Activated CD4-positive, alpha-beta T cell treated with anti-CD3 and anti-CD28 coated beads for 36 hours (primary cell): ENCODE data around the gene CD69. TPM values are rescaled to one million over a fixed set of nuclear protein-coding genes. Genes with fewer than 3 reads are reported as not detected.

Experiments used
- ATAC-seq: fragments of 200-7000 bp; cut with Tn5 transposase; one replicate; pipeline ENCODE4 v1.10.0; 2021; ENCODE audit warnings: mild to moderate bottlenecking, moderate library complexity
- CTCF ChIA-PET: fragments of 350-600 bp; sonication (Branson Sonifier 250); formaldehyde crosslinking; loops from one replicate; lab custom pipeline; 2021; ENCODE audit warnings: antibody characterized with exemption; lab: Charles Lee
- POLR2A ChIA-PET: fragments of 350-600 bp; sonication (Branson Sonifier 250); formaldehyde crosslinking; loops from one replicate; lab custom pipeline; 2021; ENCODE audit warnings: antibody characterized with exemption, inconsistent platforms; lab: Charles Lee
- DNase-seq: peaks from one replicate; pipeline ENCODE4 v3.0.0-alpha.2; 2020
- H3K27ac Mint-ChIP-seq: one replicate; pipeline ENCODE4 v1.8.0; 2021; ENCODE audit warnings: mixed read lengths
- H3K27me3 Mint-ChIP-seq: one replicate; pipeline ENCODE4 v1.8.0; 2021; ENCODE audit warnings: mixed read lengths
- H3K36me3 Mint-ChIP-seq: one replicate; pipeline ENCODE4 v1.8.0; 2021; ENCODE audit warnings: low read depth, mixed read lengths
- H3K4me1 Mint-ChIP-seq: one replicate; pipeline ENCODE4 v1.8.0; 2021; ENCODE audit warnings: mixed read lengths
- H3K4me3 Mint-ChIP-seq: one replicate; pipeline ENCODE4 v1.8.0; 2021; ENCODE audit warnings: mild to moderate bottlenecking, moderate library complexity, mixed read lengths
- H3K9me3 Mint-ChIP-seq: one replicate; pipeline ENCODE4 v1.8.0; 2021; ENCODE audit warnings: low read depth, mixed read lengths
- intact Hi-C, 2 experiments: fragments of 100-400 bp; cut with DNase I in 1 of 2; cut with micrococcal nuclease in 1 of 2; formaldehyde crosslinking; loops; one replicate each; pipeline versions ENCODE4 v1.14.2 to v1.15.1; 2022 to 2024; cut with DNase I, micrococcal nuclease
- total RNA-seq, 2 experiments: library from RNA; stranded (reverse); gene quantifications; one replicate each; pipeline ENCODE4 v1.2.3, GENCODE V29; 2021

The CD69 gene
- 100 to 1,000 TPM in 1 of 2 experiments, 10 to 100 TPM in 1; 97.9 to 127 TPM for total RNA-seq

- peaks cover 2% of the 10 kb centered on the region for H3K9me3 Mint-ChIP-seq
These were observed at the start of gene CD69 for GRCh38 chr12:9760699-9761418. TSS of gene CD69 (minus strand) at chr12:9760901. CDS start at chr12:9760820, 81 bp downstream.

GRCh38 chr12:9809866-9810265 is 49.2 kb upstream of the CD69 start:
- H3K27ac Mint-ChIP-seq, result no peak overlapping the region
- intact Hi-C loops, result loop anchor here (2.0 to 10.0 kb wide), 4 partner anchors 45 to 195 kb away; partner anchors contain the start of gene CLEC2B (in 1 of the 2)
- H3K36me3 Mint-ChIP-seq, result no peaks in the 10 kb centered on the region
- no peak overlapping the region for H3K4me3 Mint-ChIP-seq
- CTCF ChIA-PET, result interaction anchor here (0.9 to 13.5 kb wide), 6 partner anchors 12 to 200 kb away, joined by 3 to 291 read pairs (median 6); no protein-coding TSS in a partner anchor
- peaks cover 8% of the 10 kb centered on the region for H3K27me3 Mint-ChIP-seq
- H3K4me1 Mint-ChIP-seq, result peaks cover 12% of the 10 kb centered on the region
- no peak for DNase-seq
- POLR2A ChIA-PET, result no interaction called here
- no peaks in the 10 kb centered on the region for H3K9me3 Mint-ChIP-seq
- ATAC-seq, result no peak

More at GRCh38 chr12:9760699-9761418, at the start of gene CD69:
- ChIA-PET POLR2A (interaction anchor here (0.6 to 8.2 kb wide), 21 partner anchors 8 to 1410 kb away, joined by 3 to 191 read pairs (median 5); partner anchors contain the start of genes CLEC2D and SMIM10L1), CTCF (interaction anchor here (1.0 to 22.1 kb wide), 9 partner anchors 11 to 110 kb away, joined by 3 to 804 read pairs (median 5); partner anchors contain the start of gene CLEC2D)
- Mint-ChIP-seq H3K36me3 (peaks cover 55% of the 10 kb centered on the region), H3K4me1 (peaks cover 49% of the 10 kb centered on the region), H3K4me3 (peak within 1 kb of the TSS; percentile 99), H3K27ac (peak within 1 kb of the TSS; percentile 100), H3K27me3 (no peaks in the 10 kb centered on the region)
- peak; percentile 87 for DNase-seq
- peak; percentile 55 for ATAC-seq
- intact Hi-C loops, result loop anchor here (1.0 kb wide), 7 partner anchors 9 to 113 kb away; partner anchors contain the start of gene CLEC2D (in 1 of the 2)

- Mint-ChIP-seq H3K27me3 (peaks cover 8% of the 10 kb centered on the region), H3K36me3 (no peaks in the 10 kb centered on the region), H3K4me3 (no peak overlapping the region), H3K4me1 (peaks cover 12% of the 10 kb centered on the region), H3K9me3 (no peaks in the 10 kb centered on the region), H3K27ac (no peak overlapping the region)
- ATAC-seq (no peak), DNase-seq (no peak)
- ChIA-PET POLR2A (no interaction called here), CTCF (interaction anchor here (0.9 to 13.5 kb wide), 8 partner anchors 8 to 201 kb away, joined by 3 to 291 read pairs (median 8); no protein-coding TSS in a partner anchor)
- intact Hi-C loops, result loop anchor here in 1 of 2 experiments (2.0 kb wide), 1 partner anchor 45 kb away; no protein-coding TSS in a partner anchor
These were observed 48.6 kb upstream of the CD69 start for GRCh38 chr12:9809338-9809737.

GRCh38 chr12:9808504-9808903 is 47.8 kb upstream of the CD69 start:
- ChIA-PET CTCF (interaction anchor here (0.7 to 13.5 kb wide), 6 partner anchors 9 to 87 kb away, joined by 3 to 291 read pairs (median 8); no protein-coding TSS in a partner anchor), POLR2A (interaction anchor here (0.8 to 1.2 kb wide), 2 partner anchors 48 to 50 kb away, joined by 3 read pairs; partner anchors contain the start of gene CD69)
- peaks cover 7% of the 10 kb centered on the region for H3K4me1 Mint-ChIP-seq
- no peak for DNase-seq
- intact Hi-C loops, result loop anchor here in 1 of 2 experiments (2.0 kb wide), 1 partner anchor 46 kb away; no protein-coding TSS in a partner anchor
- H3K36me3 Mint-ChIP-seq, result no peaks in the 10 kb centered on the region
- H3K27ac Mint-ChIP-seq, result no peak overlapping the region
- ATAC-seq, result peak; percentile 57
- H3K27me3 Mint-ChIP-seq, result peaks cover 8% of the 10 kb centered on the region
- no peaks in the 10 kb centered on the region for H3K9me3 Mint-ChIP-seq
- H3K4me3 Mint-ChIP-seq, result no peak overlapping the region

- Mint-ChIP-seq H3K27me3 (peaks cover 6% of the 10 kb centered on the region), H3K9me3 (no peaks in the 10 kb centered on the region), H3K27ac (no peak overlapping the region), H3K4me1 (peaks cover 5% of the 10 kb centered on the region), H3K4me3 (no peak overlapping the region), H3K36me3 (no peaks in the 10 kb centered on the region)
- ATAC-seq (no peak), DNase-seq (no peak)
- intact Hi-C loops, result no loop called here
- ChIA-PET CTCF (interaction anchor here (1.3 to 13.5 kb wide), 4 partner anchors 8 to 64 kb away, joined by 3 to 291 read pairs (median 56); no protein-coding TSS in a partner anchor), POLR2A (interaction anchor here (0.6 kb wide), 1 partner anchor 12 kb away, joined by 4 read pairs; no protein-coding TSS in a partner anchor)
These were observed 46.0 kb upstream of the CD69 start for GRCh38 chr12:9806714-9807113.

GRCh38 chr12:9805883-9806282 is 45.2 kb upstream of the CD69 start:
- no peak for ATAC-seq
- Mint-ChIP-seq H3K27me3 (peaks cover 4% of the 10 kb centered on the region), H3K4me1 (peaks cover 4% of the 10 kb centered on the region), H3K9me3 (no peaks in the 10 kb centered on the region), H3K4me3 (no peak overlapping the region), H3K36me3 (no peaks in the 10 kb centered on the region), H3K27ac (no peak overlapping the region)
- intact Hi-C loops, result no loop called here
- ChIA-PET POLR2A (no interaction called here), CTCF (interaction anchor here (1.9 to 13.5 kb wide), 3 partner anchors 8 to 63 kb away, joined by 7 to 291 read pairs (median 104); no protein-coding TSS in a partner anchor)
- no peak for DNase-seq

GRCh38 chr12:9799961-9800360 is 39.3 kb upstream of the CD69 start:
- Mint-ChIP-seq H3K4me3 (no peak overlapping the region), H3K9me3 (no peaks in the 10 kb centered on the region), H3K27ac (no peak overlapping the region), H3K4me1 (peaks cover 26% of the 10 kb centered on the region), H3K27me3 (no peaks in the 10 kb centered on the region), H3K36me3 (no peaks in the 10 kb centered on the region)
- intact Hi-C loops, result loop anchor here (5.0 kb wide), 2 partner anchors 153 to 468 kb away; no protein-coding TSS in a partner anchor
- DNase-seq, result no peak
- ChIA-PET CTCF (interaction anchor here (0.6 to 10.7 kb wide), 14 partner anchors 10 to 250 kb away, joined by 3 to 804 read pairs (median 3); partner anchors contain the start of gene CD69), POLR2A (interaction anchor here (0.9 to 6.2 kb wide), 2 partner anchors 42 to 49 kb away, joined by 4 to 191 read pairs; partner anchors contain the start of gene CD69)
- no peak for ATAC-seq

GRCh38 chr12:9797722-9798619 is 37.3 kb upstream of the CD69 start:
- Mint-ChIP-seq H3K9me3 (no peaks in the 10 kb centered on the region), H3K27ac (peak overlapping the region; percentile 92), H3K4me1 (peaks cover 42% of the 10 kb centered on the region), H3K27me3 (no peaks in the 10 kb centered on the region), H3K36me3 (no peaks in the 10 kb centered on the region), H3K4me3 (peak overlapping the region; percentile 72)
- peak; percentile 84 for ATAC-seq
- DNase-seq, result peak; percentile 81
- intact Hi-C loops, result loop anchor here (1.0 to 5.0 kb wide), 3 partner anchors 48 to 466 kb away; no protein-coding TSS in a partner anchor
- POLR2A ChIA-PET, result interaction anchor here (0.6 to 6.2 kb wide), 4 partner anchors 40 to 149 kb away, joined by 3 to 191 read pairs (median 10); partner anchors contain the start of genes CD69 and CLEC2D
- CTCF ChIA-PET, result interaction anchor here (0.6 to 10.7 kb wide), 27 partner anchors 8 to 342 kb away, joined by 3 to 804 read pairs (median 3); partner anchors contain the start of genes CD69, CLEC2A, CLEC2B and CLEC2D

- peaks cover 52% of the 10 kb centered on the region for H3K4me1 Mint-ChIP-seq
- no peak for ATAC-seq
- DNase-seq, result no peak
- H3K27ac Mint-ChIP-seq, result peak overlapping the region; percentile 92
- intact Hi-C loops, result loop anchor here (1.0 to 5.0 kb wide), 3 partner anchors 72 to 465 kb away; partner anchors contain the start of gene CLEC2B (in 1 of the 2)
- ChIA-PET CTCF (interaction anchor here (0.9 to 10.7 kb wide), 18 partner anchors 13 to 152 kb away, joined by 3 to 804 read pairs (median 4); partner anchors contain the start of genes CD69, CLEC2A and CLEC2D), POLR2A (interaction anchor here (1.1 to 6.2 kb wide), 3 partner anchors 39 to 126 kb away, joined by 9 to 191 read pairs (median 16); partner anchors contain the start of gene CD69)
- no peaks in the 10 kb centered on the region for H3K9me3 Mint-ChIP-seq
- peak overlapping the region; percentile 72 for H3K4me3 Mint-ChIP-seq
- no peaks in the 10 kb centered on the region for H3K36me3 Mint-ChIP-seq
- no peaks in the 10 kb centered on the region for H3K27me3 Mint-ChIP-seq
These were observed 36.3 kb upstream of the CD69 start for GRCh38 chr12:9796971-9797370.
